ENCODE results near the gene CLPX.
A peak's percentile ranks its signal among the peaks of the same experiment; 100 is the strongest.
"Not testable (repeated sequence)": the region's sequence is repeated elsewhere in the genome, so short reads cannot be mapped to it uniquely, and the experiment has no call there.

Gene CLPX

GRCh38 chr15:65137089-65137488 is 48.1 kb downstream of the CLPX start:
- not testable (repeated sequence) for H3K4me1 ChIP-seq (ENCODE audit: control insufficient read depth, insufficient read depth, low read length, unreplicated experiment); H3K36me3 ChIP-seq (ENCODE audit: insufficient read depth, low read length); H3K27ac ChIP-seq (ENCODE audit: low read depth, low read length); H3K27me3 ChIP-seq (ENCODE audit: insufficient read depth, low read length); H2AFZ ChIP-seq (ENCODE audit: low read length, unreplicated experiment); H3K4me3 ChIP-seq (ENCODE audit: low read depth, low read length); H3K79me2 ChIP-seq (ENCODE audit: control insufficient read depth, insufficient read depth, low read length, unreplicated experiment)

GRCh38 chr15:65134538-65134937 is 50.6 kb downstream of the CLPX start:
- Histone ChIP-seq H3K36me3 (ENCODE audit: insufficient read depth, low read length) (0 out of 2 replicates have a peak, but pooled peaks cover 4% of the 10 kb centered on the region), H3K4me3 (ENCODE audit: low read depth, low read length) (peak overlapping the region; percentile 95), H3K4me1 (ENCODE audit: control insufficient read depth, insufficient read depth, low read length, unreplicated experiment) (no peaks in the 10 kb centered on the region), H3K27me3 (ENCODE audit: insufficient read depth, low read length) (no peaks in the 10 kb centered on the region), H3K27ac (ENCODE audit: low read depth, low read length) (no peak overlapping the region), H3K79me2 (ENCODE audit: control insufficient read depth, insufficient read depth, low read length, unreplicated experiment) (peaks cover 29% of the 10 kb centered on the region), H2AFZ (ENCODE audit: low read length, unreplicated experiment) (no peak overlapping the region)

- peak within 1 kb of the TSS; percentile 95 for H3K4me3 ChIP-seq (ENCODE audit: low read depth, low read length)
These were observed 51.5 kb downstream of the CLPX start, which contains the start of gene PDCD7 for GRCh38 chr15:65133548-65134200. TSS of gene PDCD7 (minus strand) at chr15:65133808. CDS start at chr15:65133781, 27 bp downstream.

GRCh38 chr15:65132878-65133547 is 52.1 kb downstream of the CLPX start:
- H2AFZ ChIP-seq (ENCODE audit: low read length, unreplicated experiment) = peak overlapping the region; percentile 34
- peaks cover 36% of the 10 kb centered on the region for H3K79me2 ChIP-seq (ENCODE audit: control insufficient read depth, insufficient read depth, low read length, unreplicated experiment)
- H3K36me3 ChIP-seq (ENCODE audit: insufficient read depth, low read length) = peaks cover 14% of the 10 kb centered on the region; the same call in 1 of the 2 replicates
- peak overlapping the region; percentile 95 for H3K4me3 ChIP-seq (ENCODE audit: low read depth, low read length)
- H3K4me1 ChIP-seq (ENCODE audit: control insufficient read depth, insufficient read depth, low read length, unreplicated experiment) = no peaks in the 10 kb centered on the region
- no peaks in the 10 kb centered on the region for H3K27me3 ChIP-seq (ENCODE audit: insufficient read depth, low read length)
- peak overlapping the region; percentile 27; the same call in 1 of the 2 replicates for H3K27ac ChIP-seq (ENCODE audit: low read depth, low read length)

More at GRCh38 chr15:65133548-65134200, 51.5 kb downstream of the CLPX start, which contains the start of gene PDCD7:
- Histone ChIP-seq H3K27ac (ENCODE audit: low read depth, low read length) (peak within 1 kb of the TSS; percentile 77), H2AFZ (ENCODE audit: low read length, unreplicated experiment) (peak within 1 kb of the TSS; percentile 100), H3K27me3 (ENCODE audit: insufficient read depth, low read length) (no peaks in the 10 kb centered on the region), H3K36me3 (ENCODE audit: insufficient read depth, low read length) (0 out of 2 replicates have a peak, but pooled peaks cover 9% of the 10 kb centered on the region), H3K4me1 (ENCODE audit: control insufficient read depth, insufficient read depth, low read length, unreplicated experiment) (no peaks in the 10 kb centered on the region), H3K79me2 (ENCODE audit: control insufficient read depth, insufficient read depth, low read length, unreplicated experiment) (peaks cover 36% of the 10 kb centered on the region)

GRCh38 chr15:65130941-65131340 is 54.2 kb downstream of the CLPX start:
- Histone ChIP-seq H3K36me3 (ENCODE audit: insufficient read depth, low read length) (peaks cover 27% of the 10 kb centered on the region), H3K4me1 (ENCODE audit: control insufficient read depth, insufficient read depth, low read length, unreplicated experiment) (no peaks in the 10 kb centered on the region), H2AFZ (ENCODE audit: low read length, unreplicated experiment) (no peak overlapping the region), H3K79me2 (ENCODE audit: control insufficient read depth, insufficient read depth, low read length, unreplicated experiment) (peaks cover 43% of the 10 kb centered on the region), H3K27ac (ENCODE audit: low read depth, low read length) (no peak overlapping the region), H3K27me3 (ENCODE audit: insufficient read depth, low read length) (no peaks in the 10 kb centered on the region), H3K4me3 (ENCODE audit: low read depth, low read length) (no peak overlapping the region)

GRCh38 chr15:65115542-65115941 is 69.6 kb downstream of the CLPX start:
- Histone ChIP-seq H3K4me1 (ENCODE audit: control insufficient read depth, insufficient read depth, low read length, unreplicated experiment) (no peaks in the 10 kb centered on the region), H3K27ac (ENCODE audit: low read depth, low read length) (no peak overlapping the region), H2AFZ (ENCODE audit: low read length, unreplicated experiment) (no peak overlapping the region), H3K4me3 (ENCODE audit: low read depth, low read length) (no peak overlapping the region), H3K36me3 (ENCODE audit: insufficient read depth, low read length) (peaks cover 32% of the 10 kb centered on the region), H3K79me2 (ENCODE audit: control insufficient read depth, insufficient read depth, low read length, unreplicated experiment) (no peaks in the 10 kb centered on the region), H3K27me3 (ENCODE audit: insufficient read depth, low read length) (no peaks in the 10 kb centered on the region)

GRCh38 chr15:65115086-65115485 is 70.1 kb downstream of the CLPX start, which contains the start of gene UBAP1L:
TSS of gene UBAP1L (minus strand) at chr15:65115200. CDS start at chr15:65106215, 8,985 bp downstream.
- Histone ChIP-seq H3K36me3 (ENCODE audit: insufficient read depth, low read length) (peaks cover 32% of the 10 kb centered on the region), H3K4me3 (ENCODE audit: low read depth, low read length) (no peak within 1 kb of the TSS)

GRCh38 chr15:65110676-65111292 is 74.4 kb downstream of the CLPX start:
- Histone ChIP-seq H2AFZ (ENCODE audit: low read length, unreplicated experiment) (no peak overlapping the region), H3K4me1 (ENCODE audit: control insufficient read depth, insufficient read depth, low read length, unreplicated experiment) (no peaks in the 10 kb centered on the region), H3K4me3 (ENCODE audit: low read depth, low read length) (no peak overlapping the region), H3K27ac (ENCODE audit: low read depth, low read length) (peak overlapping the region; percentile 15; the same call in 1 of the 2 replicates), H3K79me2 (ENCODE audit: control insufficient read depth, insufficient read depth, low read length, unreplicated experiment) (no peaks in the 10 kb centered on the region), H3K27me3 (ENCODE audit: insufficient read depth, low read length) (no peaks in the 10 kb centered on the region), H3K36me3 (ENCODE audit: insufficient read depth, low read length) (peaks cover 6% of the 10 kb centered on the region; the same call in 1 of the 2 replicates)

More at GRCh38 chr15:65115086-65115485, 70.1 kb downstream of the CLPX start, which contains the start of gene UBAP1L:
- Histone ChIP-seq H2AFZ (ENCODE audit: low read length, unreplicated experiment) (no peak within 1 kb of the TSS), H3K4me1 (ENCODE audit: control insufficient read depth, insufficient read depth, low read length, unreplicated experiment) (no peaks in the 10 kb centered on the region), H3K27ac (ENCODE audit: low read depth, low read length) (no peak within 1 kb of the TSS), H3K27me3 (ENCODE audit: insufficient read depth, low read length) (no peaks in the 10 kb centered on the region), H3K79me2 (ENCODE audit: control insufficient read depth, insufficient read depth, low read length, unreplicated experiment) (no peaks in the 10 kb centered on the region)

- Histone ChIP-seq H3K27me3 (ENCODE audit: insufficient read depth, low read length) (no peaks in the 10 kb centered on the region), H3K36me3 (ENCODE audit: insufficient read depth, low read length) (peaks cover 1% of the 10 kb centered on the region; the same call in 1 of the 2 replicates), H3K79me2 (ENCODE audit: control insufficient read depth, insufficient read depth, low read length, unreplicated experiment) (no peaks in the 10 kb centered on the region), H3K4me3 (ENCODE audit: low read depth, low read length) (no peak overlapping the region), H3K27ac (ENCODE audit: low read depth, low read length) (no peak overlapping the region), H3K4me1 (ENCODE audit: control insufficient read depth, insufficient read depth, low read length, unreplicated experiment) (no peaks in the 10 kb centered on the region), H2AFZ (ENCODE audit: low read length, unreplicated experiment) (no peak overlapping the region)
These were observed 79.0 kb downstream of the CLPX start for GRCh38 chr15:65106011-65106590.

- no peaks in the 10 kb centered on the region for H3K79me2 ChIP-seq (ENCODE audit: control insufficient read depth, insufficient read depth, low read length, unreplicated experiment)
- no peak overlapping the region for H2AFZ ChIP-seq (ENCODE audit: low read length, unreplicated experiment)
- H3K36me3 ChIP-seq (ENCODE audit: insufficient read depth, low read length) = peaks cover 8% of the 10 kb centered on the region; the same call in 1 of the 2 replicates
- H3K27ac ChIP-seq (ENCODE audit: low read depth, low read length) = no peak overlapping the region
- no peaks in the 10 kb centered on the region for H3K27me3 ChIP-seq (ENCODE audit: insufficient read depth, low read length)
- H3K4me1 ChIP-seq (ENCODE audit: control insufficient read depth, insufficient read depth, low read length, unreplicated experiment) = no peaks in the 10 kb centered on the region
- no peak overlapping the region for H3K4me3 ChIP-seq (ENCODE audit: low read depth, low read length)
These were observed 80.1 kb downstream of the CLPX start for GRCh38 chr15:65105038-65105437.
